A673 (cell line): ENCODE data around the gene MUSK.

ENCODE experiments used
- CTCF ChIP-seq: fragments of 300-800, 200-600 bp; sonication (generic); conservative IDR thresholded peaks from 2 replicates; pipeline ENCODE4 v1.5.1; 2017; ENCODE audit warnings: low read depth, mild to moderate bottlenecking, antibody characterized with exemption, low read length, moderate library complexity, mixed read lengths
- EZH2 ChIP-seq: fragments of 200-600 bp; sonication (generic); IDR thresholded peaks from 2 replicates; pipeline ENCODE4 v1.6.1; 2017; ENCODE audit warnings: borderline replicate concordance, low read depth, mild to moderate bottlenecking, mixed read lengths, antibody characterized with exemption, low read length; ENCODE audit not compliant: poor library complexity, severe bottlenecking

GRCh38 chr9:110809038-110809595, 140.5 kb downstream of the MUSK start:
- TF ChIP-seq CTCF = no peak
- TF ChIP-seq EZH2 = no peak
